Ishikawa (cell line): ENCODE data around the gene HMX2.

Experiments used
- CEBPB ChIP-seq: IDR thresholded peaks from 2 replicates; pipeline ENCODE4 v1.6.1; 2012
- CREB1 ChIP-seq: IDR thresholded peaks from 2 replicates; pipeline ENCODE4 v1.6.1; 2012; ENCODE audit warnings: low read depth
- EGR1 ChIP-seq: IDR thresholded peaks from 2 replicates; pipeline ENCODE4 v1.6.1; 2012
- EP300 ChIP-seq: IDR thresholded peaks from 2 replicates; pipeline ENCODE4 v1.6.1; 2012; ENCODE audit warnings: borderline replicate concordance
- FOXM1 ChIP-seq: IDR thresholded peaks from 2 replicates; pipeline ENCODE4 v1.6.1; 2012; ENCODE audit warnings: low read depth, borderline replicate concordance
- NFIC ChIP-seq: IDR thresholded peaks from 2 replicates; pipeline ENCODE4 v1.6.1; 2012
- RAD21 ChIP-seq: IDR thresholded peaks from 2 replicates; pipeline ENCODE4 v1.6.1; 2012; ENCODE audit warnings: low read depth
- TAF1 ChIP-seq: IDR thresholded peaks from 2 replicates; pipeline ENCODE4 v1.6.1; 2012; ENCODE audit warnings: low read depth, mild to moderate bottlenecking
- TCF12 ChIP-seq: IDR thresholded peaks from 2 replicates; pipeline ENCODE4 v1.6.1; 2012; ENCODE audit warnings: low read depth
- TEAD4 ChIP-seq: IDR thresholded peaks from 2 replicates; pipeline ENCODE4 v1.6.1; 2012
- YY1 ChIP-seq: IDR thresholded peaks from 2 replicates; pipeline ENCODE4 v1.6.1; 2012; ENCODE audit warnings: low read depth
- ZBTB7A ChIP-seq: IDR thresholded peaks from 2 replicates; pipeline ENCODE4 v1.6.1; 2012; ENCODE audit warnings: low read depth
- TF ChIP-seq, protein P1 (sequence below): IDR thresholded peaks from 2 replicates; pipeline ENCODE4 v1.6.1; 2012; ENCODE audit warnings: low read depth, mild to moderate bottlenecking
- TF ChIP-seq, protein P2 (sequence below): IDR thresholded peaks from 2 replicates; pipeline ENCODE4 v1.6.1; 2012
- TF ChIP-seq, protein P3 (sequence below): IDR thresholded peaks from 2 replicates; pipeline ENCODE4 v1.6.1; 2012

Gene HMX2

DNA sequence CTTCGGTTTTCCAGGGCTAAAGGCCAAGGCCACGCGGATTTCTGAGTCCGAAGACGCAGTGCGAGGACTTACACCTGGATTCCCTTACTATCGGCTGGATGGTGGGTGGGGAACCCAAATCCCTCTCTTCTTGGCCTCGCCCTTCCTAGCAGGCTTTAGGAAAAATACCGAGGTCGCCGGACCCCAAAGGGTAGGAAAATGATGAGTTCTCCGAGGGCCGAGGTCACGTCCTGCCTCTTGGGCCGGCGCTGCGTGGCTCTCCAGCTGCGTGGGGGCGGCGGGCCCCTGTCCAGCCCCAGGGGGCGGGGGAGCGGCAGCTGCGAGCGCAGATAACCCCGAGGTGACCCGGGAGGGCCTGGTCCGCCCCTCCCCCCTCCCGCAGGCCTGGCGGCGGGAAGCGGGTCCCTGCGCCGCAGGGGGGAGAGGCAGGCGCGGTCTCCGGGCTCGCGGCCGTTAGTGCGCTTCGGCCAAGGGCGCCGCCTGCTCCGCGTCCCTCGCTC is 13.0 kb upstream of the HMX2 start:
- no peak for TF ChIP-seq EGR1
- TF ChIP-seq, protein P1, sequence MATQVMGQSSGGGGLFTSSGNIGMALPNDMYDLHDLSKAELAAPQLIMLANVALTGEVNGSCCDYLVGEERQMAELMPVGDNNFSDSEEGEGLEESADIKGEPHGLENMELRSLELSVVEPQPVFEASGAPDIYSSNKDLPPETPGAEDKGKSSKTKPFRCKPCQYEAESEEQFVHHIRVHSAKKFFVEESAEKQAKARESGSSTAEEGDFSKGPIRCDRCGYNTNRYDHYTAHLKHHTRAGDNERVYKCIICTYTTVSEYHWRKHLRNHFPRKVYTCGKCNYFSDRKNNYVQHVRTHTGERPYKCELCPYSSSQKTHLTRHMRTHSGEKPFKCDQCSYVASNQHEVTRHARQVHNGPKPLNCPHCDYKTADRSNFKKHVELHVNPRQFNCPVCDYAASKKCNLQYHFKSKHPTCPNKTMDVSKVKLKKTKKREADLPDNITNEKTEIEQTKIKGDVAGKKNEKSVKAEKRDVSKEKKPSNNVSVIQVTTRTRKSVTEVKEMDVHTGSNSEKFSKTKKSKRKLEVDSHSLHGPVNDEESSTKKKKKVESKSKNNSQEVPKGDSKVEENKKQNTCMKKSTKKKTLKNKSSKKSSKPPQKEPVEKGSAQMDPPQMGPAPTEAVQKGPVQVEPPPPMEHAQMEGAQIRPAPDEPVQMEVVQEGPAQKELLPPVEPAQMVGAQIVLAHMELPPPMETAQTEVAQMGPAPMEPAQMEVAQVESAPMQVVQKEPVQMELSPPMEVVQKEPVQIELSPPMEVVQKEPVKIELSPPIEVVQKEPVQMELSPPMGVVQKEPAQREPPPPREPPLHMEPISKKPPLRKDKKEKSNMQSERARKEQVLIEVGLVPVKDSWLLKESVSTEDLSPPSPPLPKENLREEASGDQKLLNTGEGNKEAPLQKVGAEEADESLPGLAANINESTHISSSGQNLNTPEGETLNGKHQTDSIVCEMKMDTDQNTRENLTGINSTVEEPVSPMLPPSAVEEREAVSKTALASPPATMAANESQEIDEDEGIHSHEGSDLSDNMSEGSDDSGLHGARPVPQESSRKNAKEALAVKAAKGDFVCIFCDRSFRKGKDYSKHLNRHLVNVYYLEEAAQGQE: no peak
- TF ChIP-seq CREB1: no peak
- TF ChIP-seq, protein P2, sequence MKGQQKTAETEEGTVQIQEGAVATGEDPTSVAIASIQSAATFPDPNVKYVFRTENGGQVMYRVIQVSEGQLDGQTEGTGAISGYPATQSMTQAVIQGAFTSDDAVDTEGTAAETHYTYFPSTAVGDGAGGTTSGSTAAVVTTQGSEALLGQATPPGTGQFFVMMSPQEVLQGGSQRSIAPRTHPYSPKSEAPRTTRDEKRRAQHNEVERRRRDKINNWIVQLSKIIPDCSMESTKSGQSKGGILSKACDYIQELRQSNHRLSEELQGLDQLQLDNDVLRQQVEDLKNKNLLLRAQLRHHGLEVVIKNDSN: no peak
- no peak for TF ChIP-seq TEAD4
- TF ChIP-seq, protein P3, sequence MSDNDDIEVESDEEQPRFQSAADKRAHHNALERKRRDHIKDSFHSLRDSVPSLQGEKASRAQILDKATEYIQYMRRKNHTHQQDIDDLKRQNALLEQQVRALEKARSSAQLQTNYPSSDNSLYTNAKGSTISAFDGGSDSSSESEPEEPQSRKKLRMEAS: peak; percentile 69; the same call in 1 of the 2 replicates
- no peak for TF ChIP-seq YY1

DNA sequence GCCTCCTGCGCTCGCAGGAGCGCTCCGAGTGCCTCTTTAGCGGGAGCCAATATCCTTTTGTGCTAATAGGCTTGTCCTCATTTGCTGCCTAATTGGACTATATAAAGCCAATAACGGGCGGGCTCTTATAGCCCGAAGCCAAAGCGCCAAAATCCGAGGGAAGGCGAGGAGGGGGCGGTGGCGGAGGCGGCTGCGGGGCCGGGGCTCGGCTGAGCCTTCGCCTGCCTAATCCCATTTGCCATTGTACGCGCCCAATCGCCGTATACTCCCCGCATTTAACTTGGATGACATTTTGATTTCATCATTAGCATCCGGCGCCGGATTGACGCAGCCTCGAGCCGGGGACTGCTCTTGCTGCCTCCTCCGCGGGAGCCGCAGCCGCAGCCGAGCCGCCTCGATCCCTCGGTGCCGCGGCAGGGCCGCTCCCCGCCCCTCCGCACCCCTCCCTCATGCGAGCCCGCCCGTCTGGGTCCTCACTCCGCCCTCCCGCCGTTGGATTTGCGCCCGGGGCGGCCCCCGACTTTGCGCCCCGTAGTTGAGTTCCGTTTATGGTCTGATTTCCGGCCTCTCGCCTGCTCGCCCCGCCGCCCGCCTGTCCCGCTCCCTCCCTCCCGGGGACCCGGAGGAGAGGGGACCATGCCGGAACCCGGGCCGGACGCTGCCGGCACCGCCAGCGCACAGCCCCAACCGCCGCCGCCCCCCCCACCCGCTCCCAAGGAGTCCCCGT is 12.4 kb upstream of the HMX2 start, which contains the start of gene HMX3:
Gene HMX3 (plus strand): TSS at position 556 of the 727 bp plus-strand sequence. CDS start 81 bp downstream, at position 637.
- TF ChIP-seq TAF1 (0 out of 2 replicates have a peak, but pooled peaks have one; percentile 14), RAD21 (peak; percentile 2; the same call in 1 of the 2 replicates), NFIC (peak; percentile 26; the same call in 1 of the 2 replicates), EP300 (no peak)
- TF ChIP-seq, protein P3: peak; percentile 54; the same call in 1 of the 2 replicates

DNA sequence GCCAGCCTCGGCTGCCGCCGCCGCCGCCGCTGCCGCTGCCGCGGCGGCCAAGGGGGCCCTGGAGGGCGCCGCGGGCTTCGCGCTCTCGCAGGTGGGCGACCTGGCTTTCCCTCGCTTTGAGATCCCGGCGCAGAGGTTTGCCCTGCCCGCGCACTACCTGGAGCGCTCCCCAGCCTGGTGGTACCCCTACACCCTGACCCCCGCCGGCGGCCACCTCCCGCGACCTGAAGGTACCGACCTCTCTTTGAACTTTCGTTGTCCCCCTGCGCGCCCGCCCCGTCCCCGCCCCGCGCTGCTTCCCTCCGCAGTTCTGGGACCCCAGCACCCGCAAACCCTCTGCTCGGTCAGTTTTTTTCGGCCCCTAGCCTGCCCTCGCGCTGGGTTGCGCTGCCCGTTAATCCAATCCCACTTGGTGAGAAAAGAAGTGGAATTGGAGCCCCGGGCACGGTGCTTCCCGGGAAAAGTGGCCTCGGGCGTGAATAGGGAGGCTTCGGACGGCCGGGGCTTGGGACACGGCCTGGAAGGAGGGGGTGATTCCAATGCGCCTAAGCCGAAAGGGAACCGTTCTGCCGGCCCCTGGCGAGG is 11.6 kb upstream of the HMX2 start:
- TF ChIP-seq ZBTB7A (no peak), YY1 (no peak), EGR1 (no peak), RAD21 (no peak), TEAD4 (no peak), CEBPB (no peak), CREB1 (no peak), TCF12 (no peak), FOXM1 (no peak), TAF1 (no peak)
- TF ChIP-seq, protein P3: no peak
- TF ChIP-seq, protein P1: no peak

DNA sequence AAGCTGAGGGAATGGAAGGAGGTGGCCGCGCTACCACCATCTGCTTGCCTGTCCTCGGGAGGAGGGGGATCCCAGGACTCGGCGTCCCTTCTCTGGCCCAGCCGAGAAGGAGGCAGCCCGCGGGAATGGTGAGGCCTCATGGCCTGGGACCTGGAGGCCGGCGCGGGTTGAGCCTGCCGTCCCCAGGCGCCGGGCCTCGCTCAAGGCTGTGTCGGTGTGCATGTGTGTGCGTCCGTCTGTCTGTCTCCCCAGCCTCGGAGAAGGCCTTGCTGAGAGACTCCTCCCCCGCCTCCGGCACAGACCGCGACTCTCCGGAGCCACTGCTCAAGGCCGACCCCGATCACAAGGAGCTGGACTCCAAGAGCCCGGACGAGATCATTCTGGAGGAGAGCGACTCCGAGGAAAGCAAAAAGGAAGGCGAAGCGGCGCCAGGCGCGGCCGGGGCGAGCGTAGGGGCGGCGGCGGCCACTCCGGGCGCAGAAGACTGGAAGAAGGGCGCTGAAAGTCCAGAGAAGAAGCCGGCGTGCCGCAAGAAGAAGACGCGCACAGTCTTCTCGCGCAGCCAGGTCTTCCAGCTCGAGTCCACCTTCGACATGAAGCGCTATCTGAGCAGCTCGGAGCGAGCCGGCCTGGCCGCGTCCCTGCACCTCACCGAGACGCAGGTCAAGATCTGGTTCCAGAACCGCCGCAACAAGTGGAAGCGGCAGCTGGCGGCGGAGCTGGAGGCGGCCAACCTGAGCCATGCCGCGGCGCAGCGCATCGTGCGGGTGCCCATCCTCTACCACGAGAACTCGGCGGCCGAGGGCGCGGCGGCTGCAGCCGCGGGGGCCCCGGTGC is 10.9 kb upstream of the HMX2 start:
- TF ChIP-seq ZBTB7A (no peak), TEAD4 (no peak), CREB1 (no peak), RAD21 (no peak), FOXM1 (no peak), EP300 (no peak), EGR1 (no peak), TAF1 (no peak), NFIC (no peak), TCF12 (no peak), CEBPB (no peak), YY1 (no peak)
- TF ChIP-seq, protein P3: no peak
- TF ChIP-seq, protein P2: no peak
- TF ChIP-seq, protein P1: no peak
